Sigmoid colon (tissue), 4 donors: ENCODE results near the gene DAB2IP.
"Not testable (repeated sequence)": the region's sequence is repeated elsewhere in the genome, so short reads cannot be mapped to it uniquely, and the experiment has no call there.

Experiments used
- EP300 ChIP-seq, 4 donors: sonication (generic); formaldehyde crosslinking; IDR thresholded peaks; one replicate each; pipeline ENCODE4 v1.6.1; 2017; ENCODE audit warnings: antibody characterized with exemption in 4 of 4
- POLR2A ChIP-seq, 2 donors: fragments of 450-650 bp; IDR thresholded peaks; one replicate each; pipeline ENCODE4 v1.6.1; 2016; ENCODE audit warnings: antibody characterized with exemption in 2 of 2, mild to moderate bottlenecking in 2 of 2, moderate library complexity in 2 of 2
- POLR2AphosphoS5 ChIP-seq, 4 donors: sonication (generic); formaldehyde crosslinking; IDR thresholded peaks; one replicate each; pipeline ENCODE4 v1.6.1; 2017; ENCODE audit warnings: antibody characterized with exemption in 4 of 4
- TF ChIP-seq, protein P1 (sequence below), 4 experiments: fragments of 450-650 bp in 3 of 4; fragments of 200-600 bp in 1 of 4; IDR thresholded peaks; one replicate each; pipeline ENCODE4 v1.5.1; 2016 to 2019; ENCODE audit warnings: antibody characterized with exemption in 4 of 4, mild to moderate bottlenecking in 3 of 4, moderate library complexity in 2 of 4

- TF ChIP-seq, protein P1, sequence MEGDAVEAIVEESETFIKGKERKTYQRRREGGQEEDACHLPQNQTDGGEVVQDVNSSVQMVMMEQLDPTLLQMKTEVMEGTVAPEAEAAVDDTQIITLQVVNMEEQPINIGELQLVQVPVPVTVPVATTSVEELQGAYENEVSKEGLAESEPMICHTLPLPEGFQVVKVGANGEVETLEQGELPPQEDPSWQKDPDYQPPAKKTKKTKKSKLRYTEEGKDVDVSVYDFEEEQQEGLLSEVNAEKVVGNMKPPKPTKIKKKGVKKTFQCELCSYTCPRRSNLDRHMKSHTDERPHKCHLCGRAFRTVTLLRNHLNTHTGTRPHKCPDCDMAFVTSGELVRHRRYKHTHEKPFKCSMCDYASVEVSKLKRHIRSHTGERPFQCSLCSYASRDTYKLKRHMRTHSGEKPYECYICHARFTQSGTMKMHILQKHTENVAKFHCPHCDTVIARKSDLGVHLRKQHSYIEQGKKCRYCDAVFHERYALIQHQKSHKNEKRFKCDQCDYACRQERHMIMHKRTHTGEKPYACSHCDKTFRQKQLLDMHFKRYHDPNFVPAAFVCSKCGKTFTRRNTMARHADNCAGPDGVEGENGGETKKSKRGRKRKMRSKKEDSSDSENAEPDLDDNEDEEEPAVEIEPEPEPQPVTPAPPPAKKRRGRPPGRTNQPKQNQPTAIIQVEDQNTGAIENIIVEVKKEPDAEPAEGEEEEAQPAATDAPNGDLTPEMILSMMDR (IDR thresholded peaks at IDR 0.05), result not testable (repeated sequence)
- TF ChIP-seq POLR2A, POLR2AphosphoS5, EP300 (IDR thresholded peaks at IDR 0.05): not testable (repeated sequence)
Measured at GRCh38 chr9:121794334-121794733, 142.9 kb downstream of the DAB2IP start.
